Stimulated activated CD4-positive, alpha-beta T cell treated with anti-CD3 and anti-CD28 coated beads, Interleukin-1b, Interleukin-23, amount 100 ng/mL, for 1 hour (primary cell): ENCODE data around the gene NUDT14.

Experiments used
- DNase-seq, 2 donors: peaks; one replicate each; pipeline ENCODE4 v3.0.0-alpha.2; 2020; ENCODE audit warnings: low read depth in 2 of 2

NUDT14 gene

DNA sequence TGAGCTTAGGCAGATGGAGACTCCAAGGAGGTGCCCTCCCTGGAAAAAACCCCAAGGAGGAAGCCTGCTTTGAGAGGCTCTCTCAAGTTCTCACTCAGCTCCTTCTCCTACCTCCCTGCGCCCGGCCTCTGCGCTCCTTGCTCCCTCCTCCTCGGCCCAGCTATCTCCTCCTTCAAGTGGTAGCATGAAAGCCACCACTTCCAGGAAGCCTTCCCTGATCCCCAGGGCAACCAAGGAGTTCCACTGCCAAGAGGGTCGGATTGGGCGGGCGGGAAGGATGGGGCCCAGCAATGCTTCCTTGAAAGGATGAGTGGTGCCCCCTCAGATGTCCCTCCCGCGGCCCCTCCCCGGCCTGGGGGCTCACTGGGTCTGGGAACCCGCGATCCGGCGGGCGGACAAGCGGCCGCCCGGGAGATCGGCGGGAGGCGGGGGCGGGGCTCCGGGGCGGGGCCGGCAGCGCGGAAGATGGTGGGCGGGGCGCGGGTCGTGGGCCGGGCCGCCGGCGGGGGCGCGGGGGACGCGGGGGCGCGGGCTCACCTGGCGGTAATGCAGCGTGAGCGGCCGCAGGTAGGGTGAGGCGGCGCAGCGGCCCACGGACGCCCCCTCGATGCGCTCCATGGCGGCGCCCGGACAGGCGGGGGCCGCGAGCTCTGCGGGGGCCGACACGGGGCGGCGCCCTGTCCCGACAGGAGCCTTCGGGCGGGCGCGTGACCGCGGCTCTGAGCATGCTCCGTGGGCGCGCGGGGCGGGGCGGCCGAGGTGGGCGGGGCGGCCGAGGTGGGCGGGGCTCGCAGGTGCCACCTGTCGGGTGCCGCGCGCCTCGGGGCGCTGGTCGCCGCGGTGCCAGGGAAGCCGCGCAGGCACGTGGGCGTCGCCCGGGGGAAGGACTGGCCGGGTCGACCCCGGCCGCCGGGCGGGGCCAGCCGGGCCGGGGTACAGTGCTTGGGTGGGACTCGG lies at the start of gene NUDT14:
Gene NUDT14 (minus strand): TSS at position 721 of the 957 bp plus-strand sequence. CDS start 103 bp downstream, at position 618.
- DNase-seq, result peak; percentile 74 to 80

GRCh38 chr14:105229099-105229655 lies 48.1 kb upstream of the NUDT14 start:
- DNase-seq, result no peak

GRCh38 chr14:105228562-105228961 lies 47.5 kb upstream of the NUDT14 start:
- DNase-seq, result no peak

GRCh38 chr14:105227346-105227745 lies 46.2 kb upstream of the NUDT14 start:
- DNase-seq, result no peak

- no peak for DNase-seq
Measured at GRCh38 chr14:105226198-105226597, 45.1 kb upstream of the NUDT14 start.

- no peak for DNase-seq
Measured at GRCh38 chr14:105224845-105225570, 43.9 kb upstream of the NUDT14 start.

- DNase-seq, result no peak
Measured at GRCh38 chr14:105223770-105224544, 42.8 kb upstream of the NUDT14 start.

- no peak for DNase-seq
Measured at GRCh38 chr14:105223260-105223659, 42.1 kb upstream of the NUDT14 start.

GRCh38 chr14:105221598-105222178 lies 40.6 kb upstream of the NUDT14 start:
- no peak for DNase-seq

GRCh38 chr14:105220699-105221597 lies 39.8 kb upstream of the NUDT14 start:
- no peak for DNase-seq

DNA sequence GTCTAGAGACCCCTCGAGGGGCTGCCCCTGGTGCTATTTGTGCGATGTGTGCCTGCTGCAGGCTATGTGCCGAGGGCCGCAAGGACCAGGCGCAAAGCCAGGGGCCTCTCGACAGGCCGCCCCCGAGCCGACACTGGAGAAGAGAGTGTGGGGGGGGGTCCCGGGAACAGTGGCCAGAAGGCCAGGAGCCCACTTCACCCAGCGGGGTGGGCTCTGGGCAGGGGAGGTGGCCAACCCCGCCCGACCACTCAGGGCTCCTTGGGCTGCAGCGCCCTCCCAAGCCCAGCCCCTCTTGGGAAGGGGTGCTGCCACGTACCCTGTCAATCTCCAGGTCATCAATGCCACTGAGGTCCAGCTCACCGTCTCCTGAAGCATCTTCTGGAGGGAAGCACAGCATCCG lies 38.6 kb upstream of the NUDT14 start:
- DNase-seq, result no peak

- DNase-seq, result no peak
Measured at GRCh38 chr14:105219043-105219612, 38.0 kb upstream of the NUDT14 start.

- DNase-seq, result no peak
Measured at GRCh38 chr14:105218611-105219010, 37.5 kb upstream of the NUDT14 start.

- no peak for DNase-seq
Measured at GRCh38 chr14:105217774-105218173, 36.7 kb upstream of the NUDT14 start.

- no peak for DNase-seq
Measured at GRCh38 chr14:105216490-105217247, 35.6 kb upstream of the NUDT14 start.

GRCh38 chr14:105215602-105216001 lies 34.5 kb upstream of the NUDT14 start:
- DNase-seq, result no peak

DNA sequence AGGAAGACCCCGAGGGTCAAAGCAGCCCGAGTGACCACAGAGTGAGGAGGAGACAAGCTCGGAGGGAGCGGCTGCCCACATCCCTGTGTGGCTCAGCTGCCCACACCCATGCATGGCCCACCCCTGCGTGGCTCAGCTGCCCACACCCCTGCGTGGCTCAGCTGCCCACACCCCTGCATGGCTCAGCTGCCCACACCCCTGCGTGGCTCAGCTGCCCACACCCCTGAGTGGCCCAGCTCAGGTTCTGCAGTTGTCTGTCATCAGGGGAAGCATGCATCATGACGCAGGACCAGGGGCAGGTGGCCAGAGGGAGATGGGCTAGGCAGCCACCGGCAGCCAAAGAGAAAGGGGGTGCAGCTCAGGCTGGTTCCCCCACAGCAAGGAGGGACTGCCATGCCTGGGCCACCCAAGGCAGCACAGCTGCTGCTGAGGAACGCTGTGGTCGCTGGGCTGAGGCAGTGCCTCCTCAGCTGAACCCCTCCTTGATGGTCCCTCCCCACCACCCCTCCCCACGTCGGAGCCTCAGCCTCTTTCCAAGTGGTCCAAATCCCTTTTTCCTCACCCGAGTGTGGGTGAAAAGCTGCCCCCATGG lies 33.3 kb upstream of the NUDT14 start:
- DNase-seq, result no peak

GRCh38 chr14:105213361-105213760 lies 32.2 kb upstream of the NUDT14 start:
- DNase-seq, result no peak
